ENCODE results near the gene CD274. TPM values are rescaled to one million over a fixed set of nuclear protein-coding genes. Genes with fewer than 3 reads are reported as not detected.

Gene CD274
- total RNA-seq, 1 experiment from 2014 or later = not detected

DNA sequence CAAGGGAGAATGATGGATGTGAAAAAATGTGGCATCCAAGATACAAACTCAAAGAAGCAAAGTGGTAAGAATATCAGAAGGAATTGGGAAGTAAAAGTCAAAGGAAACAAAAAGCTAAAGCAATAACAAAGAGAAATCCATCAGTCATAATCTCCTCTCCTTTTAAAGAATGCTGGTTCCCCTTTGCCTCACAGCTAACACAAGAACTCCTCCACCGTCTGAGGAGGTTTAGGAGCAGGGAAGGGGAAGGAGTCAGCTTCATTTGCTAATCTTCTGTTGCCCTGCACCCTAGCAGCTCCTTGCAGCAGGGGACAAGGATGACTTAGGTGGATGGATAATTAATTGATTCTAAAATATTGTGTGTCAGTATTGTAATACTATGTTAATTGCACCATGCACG, 16.4 kb downstream of the CD274 start:
- no peak for DNase-seq
- Histone ChIP-seq H3K9ac (ENCODE audit: extremely low read depth, insufficient read length, low read length) (no peak overlapping the region), H3K4me2 (ENCODE audit: insufficient read depth, insufficient read length, low read length) (no peak overlapping the region), H4K8ac (replicated peaks; ENCODE audit: insufficient read length, low read depth, low read length) (no peak overlapping the region), H3K14ac (ENCODE audit: insufficient read depth, low read length) (no peak overlapping the region), H3K56ac (ENCODE audit: insufficient read length, low read depth, low read length) (no peak overlapping the region), H2BK12ac (ENCODE audit: insufficient read length, low read depth, low read length) (no peak overlapping the region), H3K79me2 (ENCODE audit: insufficient read depth, low read length) (no peaks in the 10 kb centered on the region), H3K9me3 (ENCODE audit: control insufficient read depth, low read depth, low read length) (no peaks in the 10 kb centered on the region), H2BK15ac (ENCODE audit: low read depth, low read length) (no peak overlapping the region), H4K5ac (ENCODE audit: insufficient read length, low read depth, low read length) (no peak overlapping the region), H3K23me2 (ENCODE audit: insufficient read length, low read depth, low read length, poor library complexity, severe bottlenecking) (no peaks in the 10 kb centered on the region), H4K20me1 (ENCODE audit: control insufficient read depth, insufficient read depth, insufficient read length) (no peaks in the 10 kb centered on the region), H3T11ph (ENCODE audit: low read length) (no peak overlapping the region), H2AK5ac (ENCODE audit: insufficient read length, low read length) (no peak overlapping the region), H3K23ac (ENCODE audit: insufficient read length, low read depth, low read length) (no peak overlapping the region), H2BK5ac (ENCODE audit: insufficient read length, low read length) (no peak overlapping the region), H3K27me3 (ENCODE audit: insufficient read depth, low read length) (no peaks in the 10 kb centered on the region), H3K4ac (ENCODE audit: low read depth, low read length) (no peak overlapping the region), H2BK20ac (ENCODE audit: low read depth, low read length, poor library complexity, severe bottlenecking) (no peak overlapping the region), H3K79me1 (ENCODE audit: insufficient read depth, low read depth, low read length, poor library complexity, severe bottlenecking) (no peaks in the 10 kb centered on the region), H4K91ac (ENCODE audit: insufficient read length, low read depth, low read length) (no peak overlapping the region), H3K27ac (ENCODE audit: insufficient read length, low read depth, low read length) (no peak overlapping the region), H3K18ac (ENCODE audit: insufficient read length, low read depth, low read length) (no peak overlapping the region), H2AFZ (ENCODE audit: low read length) (no peak overlapping the region), H3K4me1 (ENCODE audit: insufficient read depth, low read length) (no peaks in the 10 kb centered on the region), H2BK120ac (ENCODE audit: low read depth, low read length, poor library complexity, severe bottlenecking) (no peak overlapping the region)
- TF ChIP-seq, protein P1, sequence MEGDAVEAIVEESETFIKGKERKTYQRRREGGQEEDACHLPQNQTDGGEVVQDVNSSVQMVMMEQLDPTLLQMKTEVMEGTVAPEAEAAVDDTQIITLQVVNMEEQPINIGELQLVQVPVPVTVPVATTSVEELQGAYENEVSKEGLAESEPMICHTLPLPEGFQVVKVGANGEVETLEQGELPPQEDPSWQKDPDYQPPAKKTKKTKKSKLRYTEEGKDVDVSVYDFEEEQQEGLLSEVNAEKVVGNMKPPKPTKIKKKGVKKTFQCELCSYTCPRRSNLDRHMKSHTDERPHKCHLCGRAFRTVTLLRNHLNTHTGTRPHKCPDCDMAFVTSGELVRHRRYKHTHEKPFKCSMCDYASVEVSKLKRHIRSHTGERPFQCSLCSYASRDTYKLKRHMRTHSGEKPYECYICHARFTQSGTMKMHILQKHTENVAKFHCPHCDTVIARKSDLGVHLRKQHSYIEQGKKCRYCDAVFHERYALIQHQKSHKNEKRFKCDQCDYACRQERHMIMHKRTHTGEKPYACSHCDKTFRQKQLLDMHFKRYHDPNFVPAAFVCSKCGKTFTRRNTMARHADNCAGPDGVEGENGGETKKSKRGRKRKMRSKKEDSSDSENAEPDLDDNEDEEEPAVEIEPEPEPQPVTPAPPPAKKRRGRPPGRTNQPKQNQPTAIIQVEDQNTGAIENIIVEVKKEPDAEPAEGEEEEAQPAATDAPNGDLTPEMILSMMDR (conservative IDR thresholded peaks at IDR 0.05) = no peak
- Mint-ChIP-seq H3K9me3 (no peaks in the 10 kb centered on the region), H3K27me3 (ENCODE audit: low read depth) (no peaks in the 10 kb centered on the region; the same call in none of the 2 replicates), H3K27ac (peak overlapping the region in 1 of 3 experiments; percentile 6; a peak in 1 of 7 replicates), H3K36me3 (ENCODE audit: insufficient read depth in 1 of 3, low read depth in 3 of 3) (no peaks in the 10 kb centered on the region), H3K4me3 (no peak overlapping the region), H3K4me1 (peaks cover 5 to 6% of the 10 kb centered on the region in 2 experiments)
- WGBS (ENCODE audit: extremely low coverage, insufficient read length, low lambda C conversion rate) = no CpG with 5 or more reads among the region's 2 CpGs

Measured in H9 (cell line).